Peyer's patch (tissue), 4 donors: Measurements from ENCODE around the gene MRPL58.

ENCODE experiments used
- CTCF ChIP-seq, 6 experiments: fragments of 450-650 bp in 4 of 6; fragments of 200-600 bp in 2 of 6; sonication (generic) in 1 of 6; IDR thresholded peaks; one replicate each; pipeline ENCODE4 v1.5.1; 2017 to 2019; ENCODE audit warnings: antibody characterized with exemption in 6 of 6, mild to moderate bottlenecking in 3 of 6, moderate library complexity in 1 of 6
- POLR2A ChIP-seq, 2 donors: fragments of 450-650 bp; IDR thresholded peaks; one replicate each; pipeline ENCODE4 v1.5.1; 2017; ENCODE audit warnings: antibody characterized with exemption in 2 of 2, mild to moderate bottlenecking in 2 of 2, moderate library complexity in 2 of 2

- peak in 3 of 6 experiments; percentile 16 to 29 (median 26) for TF ChIP-seq CTCF (IDR thresholded peaks at IDR 0.05)
- TF ChIP-seq POLR2A (IDR thresholded peaks at IDR 0.05): peak; percentile 67 to 69
Observed at GRCh38 chr17:74981979-74982662, 30.3 kb upstream of the MRPL58 start.
